Caki2 (cell line): Measurements from ENCODE around the gene CGREF1. TPM values are rescaled to one million over a fixed set of nuclear protein-coding genes. Genes with fewer than 3 reads are reported as not detected.
A peak's percentile ranks its signal among the peaks of the same experiment; 100 is the strongest.

Source experiments
- DNase-seq: peaks from one replicate; pipeline ENCODE4 v3.0.0-alpha.2; 2015; ENCODE audit warnings: low read depth
- in situ Hi-C: cut with HindIII; loops from 2 replicates; pipeline ENCODE4 v1.10.0; 2016; ENCODE audit warnings: low sequenced_read_pairs, low pct_unique_long_range_greater_than_20kb, mixed read lengths
- total RNA-seq: library from RNA; depleted of rRNA; stranded (reverse); fragments of >200 nt; shearing (Covaris generic); gene quantifications from 2 replicates; pipeline ENCODE4 v1.2.3, GENCODE V29; 2014; ENCODE audit warnings: low replicate concordance

The CGREF1 gene
- total RNA-seq, 1 experiment from 2014 or later = 7.1 TPM

DNA sequence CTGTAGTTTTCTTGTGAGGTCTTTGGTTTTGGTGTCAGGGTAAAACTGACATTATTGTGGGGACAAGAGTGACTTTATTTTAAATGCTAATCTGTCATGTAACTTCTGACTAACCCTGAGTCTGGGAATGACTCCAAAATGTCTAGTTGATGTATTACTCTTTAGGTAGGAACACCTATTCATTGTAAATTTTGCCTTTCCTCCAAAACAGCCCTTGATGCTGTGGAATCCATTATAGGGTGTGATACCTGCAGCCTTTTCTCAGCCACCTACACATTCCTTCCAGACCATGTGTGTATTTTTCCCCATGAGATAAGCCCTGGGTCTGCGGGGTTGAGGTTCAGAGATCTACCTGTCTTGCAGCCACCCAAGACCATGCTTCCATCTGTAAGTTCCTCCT, 24.4 kb upstream of the CGREF1 start:
- no peak for DNase-seq
- in situ Hi-C loops = no loop called here

DNA sequence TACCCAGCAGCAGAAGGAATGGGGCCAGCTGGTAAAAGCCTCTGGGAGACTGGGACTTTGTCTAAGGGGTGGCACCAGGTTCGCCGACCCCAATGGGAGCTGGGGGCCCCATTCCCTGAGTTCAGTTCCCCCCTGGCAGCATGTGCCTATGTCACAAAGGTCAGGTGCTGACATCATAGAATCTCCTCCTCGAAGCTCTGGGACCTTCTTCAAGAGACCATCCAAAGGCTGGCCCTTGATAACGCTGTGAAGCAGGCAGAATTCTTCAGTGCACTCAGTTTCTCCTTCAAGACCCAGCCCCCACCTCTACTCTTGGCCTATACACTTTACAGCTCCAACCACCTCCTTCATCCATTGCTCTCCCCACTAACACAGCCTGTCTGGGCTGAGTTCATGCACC, 20.4 kb upstream of the CGREF1 start, which contains the start of gene PRR30:
TSS of gene PRR30 (minus strand) at position 101 of the 400 bp plus-strand sequence. CDS start 1,081 bp downstream, outside the sequence.
- in situ Hi-C loops = no loop called here
- no peak for DNase-seq

DNA sequence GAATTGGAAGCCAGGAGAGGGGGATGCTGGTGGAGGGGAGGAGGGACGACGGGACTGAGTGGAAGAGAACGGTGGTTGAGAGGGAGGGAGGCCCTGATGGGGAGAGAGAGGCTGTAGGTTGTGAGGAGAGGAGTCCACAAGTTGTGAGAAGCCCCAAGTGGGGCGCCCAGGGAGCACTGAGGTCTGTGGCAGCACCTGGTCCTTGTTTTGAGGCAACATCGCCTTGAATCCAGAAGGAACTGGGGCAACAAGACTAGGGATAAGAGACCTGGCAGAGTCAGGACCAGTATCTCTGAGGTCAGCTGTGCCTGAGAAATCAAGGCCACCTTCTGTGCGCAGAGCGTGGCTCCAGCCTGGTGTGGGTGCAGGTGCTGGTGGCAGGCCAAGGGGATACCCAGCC, 19.2 kb upstream of the CGREF1 start:
- in situ Hi-C loops = no loop called here
- DNase-seq = no peak

DNA sequence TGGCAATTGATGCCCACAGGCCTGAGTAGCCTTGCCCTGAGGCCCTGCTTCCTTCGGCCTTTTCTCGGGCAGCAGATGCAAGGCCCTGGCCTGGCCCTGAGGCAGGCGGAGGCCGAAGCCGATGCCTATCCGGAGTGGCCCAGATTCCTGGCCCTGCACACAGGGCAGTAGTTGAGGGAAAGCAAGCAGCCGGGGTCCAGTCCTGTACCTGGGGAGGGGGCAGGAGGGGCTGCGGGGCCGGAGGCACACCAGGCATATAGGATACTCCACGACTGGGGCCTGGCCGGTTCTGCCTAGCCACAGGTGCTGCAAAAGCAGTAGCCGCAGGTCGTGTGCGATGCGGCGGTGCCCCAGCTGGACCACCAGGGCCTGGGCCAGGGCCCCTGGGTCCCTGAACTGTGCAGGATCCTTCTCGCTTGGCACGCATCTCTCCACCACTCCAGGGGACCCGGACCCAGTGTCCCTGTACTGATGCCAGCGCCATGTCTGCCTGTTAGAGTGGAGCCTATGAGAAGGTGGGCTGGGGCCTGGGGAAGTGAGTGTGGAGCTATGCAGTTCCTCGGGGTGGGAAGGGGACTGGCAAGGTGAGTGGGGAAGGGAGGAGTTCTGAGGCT, 18.5 kb upstream of the CGREF1 start:
- in situ Hi-C loops = no loop called here
- DNase-seq = no peak

DNA sequence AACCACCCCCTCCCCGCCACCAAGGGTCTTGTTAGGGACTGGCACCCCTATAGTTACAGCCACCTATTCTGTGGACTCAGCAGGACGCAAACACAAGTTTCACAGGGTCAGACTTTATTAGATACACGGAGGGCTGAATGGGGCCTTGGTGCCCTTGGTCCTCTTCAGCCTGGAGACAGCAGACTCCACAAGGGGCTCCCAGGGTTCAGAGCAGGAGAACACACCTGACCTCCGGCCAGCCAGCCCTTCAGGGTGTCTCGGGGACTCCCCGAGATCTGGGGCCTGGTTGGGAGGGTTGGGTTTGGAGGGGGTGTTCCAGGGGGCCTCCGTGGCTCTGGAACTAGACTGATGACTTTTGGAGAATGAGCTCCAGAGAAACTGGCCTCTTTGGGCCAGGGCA, 17.8 kb upstream of the CGREF1 start:
- in situ Hi-C loops = no loop called here
- DNase-seq = no peak

DNA sequence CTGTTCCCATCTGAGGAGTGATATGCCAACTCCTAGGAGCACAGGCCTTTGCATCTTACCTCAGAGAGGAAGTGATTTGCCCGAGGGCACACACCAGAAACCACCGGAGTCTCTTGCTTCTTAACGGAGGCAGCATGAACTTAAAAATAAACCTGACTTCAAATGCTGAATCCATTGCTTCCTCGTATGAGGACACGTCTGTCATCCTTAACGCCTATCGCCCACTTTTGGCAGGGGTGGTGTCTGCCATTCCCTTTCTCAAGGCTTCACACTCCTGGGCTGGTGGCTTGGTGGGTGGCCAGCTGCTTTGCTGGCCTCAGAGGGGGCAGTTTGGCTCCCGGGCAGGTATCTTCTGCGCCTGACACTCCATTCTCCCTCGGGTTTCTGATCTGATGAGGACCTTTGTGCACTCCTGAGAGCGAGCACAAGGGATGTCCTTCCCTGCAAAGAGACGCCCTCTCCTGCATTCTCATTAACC, 16.6 kb upstream of the CGREF1 start:
- no peak for DNase-seq
- in situ Hi-C loops = no loop called here

DNA sequence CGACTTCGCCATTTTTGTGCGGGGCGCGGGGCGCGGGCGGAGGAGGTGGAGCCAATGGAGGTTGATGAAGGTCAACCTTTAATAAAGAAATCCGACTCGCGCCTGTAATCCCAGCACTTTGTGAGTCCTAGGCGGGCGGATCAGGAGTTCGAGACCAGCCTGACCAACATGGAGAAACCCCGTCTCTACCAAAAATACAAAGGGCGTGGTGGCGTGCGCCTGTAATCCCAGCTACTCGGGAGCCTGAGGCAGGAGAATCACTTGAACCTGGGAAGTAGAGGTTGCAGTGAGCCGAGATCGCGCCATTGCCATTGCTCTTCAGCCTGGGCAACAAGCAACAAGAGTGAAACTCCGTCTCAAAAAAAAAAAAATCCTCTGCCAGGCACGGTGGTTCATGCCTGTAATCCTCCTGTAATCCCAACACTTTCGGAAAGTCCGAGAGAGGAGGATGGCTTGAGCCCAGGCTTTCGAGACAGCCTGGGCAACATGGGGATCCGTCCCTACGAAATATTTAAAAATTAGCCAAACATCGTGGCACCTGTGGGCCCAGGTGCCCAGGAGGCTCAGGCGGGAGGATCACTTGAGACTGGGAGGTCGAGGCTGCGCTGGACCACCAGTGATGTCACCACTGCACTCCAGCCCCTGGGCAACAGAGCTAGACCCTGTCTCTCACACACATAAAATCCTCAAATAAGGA, 16.0 kb upstream of the CGREF1 start:
- no peak for DNase-seq
- in situ Hi-C loops = no loop called here

DNA sequence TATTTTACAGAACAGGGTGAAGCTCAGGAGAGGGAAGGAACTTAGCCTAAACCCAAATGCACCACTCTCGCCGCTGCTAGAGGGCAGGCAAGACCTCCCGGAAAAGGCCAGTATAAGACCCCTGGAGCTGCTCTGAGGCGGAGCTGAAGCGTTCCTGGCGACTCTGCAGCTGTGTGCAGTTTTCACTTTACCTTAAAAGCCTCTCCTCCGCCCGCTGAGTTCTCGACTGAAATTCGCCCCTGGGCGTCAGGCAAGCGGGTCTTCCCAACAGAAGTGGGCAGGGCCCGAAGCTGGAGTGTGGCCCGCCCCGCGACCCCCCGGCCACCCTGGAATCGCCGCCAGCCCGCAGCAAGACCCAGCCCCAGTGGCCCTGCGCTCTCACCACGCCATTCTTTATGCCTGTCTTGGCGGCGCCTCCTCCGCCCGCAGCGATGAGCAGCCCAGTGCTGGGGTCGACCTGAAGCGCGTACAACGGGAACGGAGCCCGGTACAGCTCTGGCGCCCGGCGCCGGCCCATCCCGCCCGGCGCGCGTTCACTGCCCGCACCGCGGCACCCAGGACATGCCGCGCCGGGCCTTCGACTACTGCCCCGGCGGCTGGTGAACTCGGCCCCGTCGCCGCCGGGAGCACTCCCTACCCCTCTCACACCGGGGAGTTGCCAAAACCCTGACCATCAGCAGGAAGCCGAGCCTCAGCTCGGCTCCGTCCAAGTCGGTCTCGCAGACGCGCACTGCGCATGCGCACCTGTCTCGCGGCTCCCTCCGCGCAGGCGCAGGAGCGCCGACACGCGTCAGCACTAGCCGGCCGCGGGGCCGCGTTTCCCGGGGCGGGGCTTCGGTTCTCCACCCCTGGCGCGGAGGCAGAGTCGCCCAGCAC, 15.2 kb upstream of the CGREF1 start, which contains the start of gene PREB:
TSS of gene PREB (minus strand) at position 732 of the 876 bp plus-strand sequence. CDS start at position 517, 215 bp downstream.
- DNase-seq = peak; percentile 94
- in situ Hi-C loops = no loop called here

DNA sequence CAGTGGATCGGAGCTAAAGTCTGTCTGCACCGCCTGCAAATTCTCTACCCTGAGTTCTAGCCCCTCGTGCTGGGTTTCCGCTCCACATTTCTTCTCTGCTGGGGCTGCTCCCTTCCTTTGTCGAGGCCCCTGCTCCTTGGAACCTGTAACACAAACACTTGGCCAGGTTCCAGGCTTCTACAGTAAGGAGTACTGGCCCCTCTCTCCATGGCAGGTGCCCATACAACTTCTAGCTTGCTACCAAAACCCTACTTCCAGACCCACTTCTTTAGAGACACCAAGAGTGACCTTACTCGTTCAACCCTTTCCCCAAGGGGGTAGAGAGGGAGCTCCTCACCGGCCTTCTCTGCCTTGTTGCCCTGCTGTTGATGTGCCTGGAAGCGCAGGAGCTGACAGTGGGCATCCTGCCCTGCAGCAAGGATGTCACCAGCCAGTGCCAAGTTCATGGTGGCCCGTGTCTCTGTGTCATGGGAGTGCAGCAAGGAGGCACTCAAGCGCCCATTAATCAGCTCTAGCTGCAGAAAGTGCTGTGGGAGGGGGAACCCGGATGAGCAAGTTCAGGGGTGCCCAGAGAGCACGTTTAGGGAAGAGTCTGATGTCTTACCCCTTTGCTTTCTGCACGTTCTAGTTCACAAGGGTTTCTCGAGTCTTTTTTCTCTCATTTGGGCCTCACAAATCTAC, 14.4 kb upstream of the CGREF1 start:
- DNase-seq = no peak
- in situ Hi-C loops = no loop called here

DNA sequence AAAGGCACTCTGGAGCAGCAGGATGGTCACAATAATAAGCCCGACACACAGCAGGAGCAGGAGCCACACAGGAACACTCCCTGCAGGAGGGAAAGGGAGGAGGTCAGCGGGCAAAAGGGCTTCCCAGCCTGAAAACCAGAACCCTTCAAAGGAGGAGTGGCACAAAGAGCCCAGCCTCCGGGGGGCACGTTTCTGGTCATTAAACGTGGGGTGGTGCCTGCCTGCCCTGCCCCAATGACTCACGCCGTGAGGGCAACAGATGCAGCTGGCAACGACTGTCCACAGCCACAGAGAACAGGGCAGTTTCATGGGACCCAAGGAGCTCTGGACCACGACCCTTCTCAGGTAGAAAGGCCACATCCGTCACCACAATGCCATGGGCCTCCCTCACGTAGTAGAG, 12.5 kb upstream of the CGREF1 start:
- in situ Hi-C loops = no loop called here
- no peak for DNase-seq

DNA sequence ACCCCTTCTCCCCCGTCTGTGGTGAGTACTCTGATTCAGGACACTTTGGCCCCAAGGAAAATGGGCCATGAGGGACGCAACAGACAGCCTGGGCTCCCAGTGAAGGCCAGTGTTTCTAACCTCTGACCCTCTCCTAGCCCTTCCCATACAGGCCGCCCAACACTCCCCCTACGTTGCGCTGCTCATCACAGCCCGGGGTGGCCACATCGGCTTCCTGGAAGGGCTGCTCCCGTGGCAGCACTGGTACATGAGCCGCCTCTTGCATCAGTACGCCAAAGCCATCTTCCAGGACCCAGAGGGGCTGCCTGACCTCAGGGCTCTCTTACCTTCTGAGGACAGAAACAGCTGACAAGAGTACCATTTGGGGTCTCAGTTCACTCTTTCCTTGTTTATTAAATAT, 11.5 kb upstream of the CGREF1 start:
- DNase-seq = no peak

DNA sequence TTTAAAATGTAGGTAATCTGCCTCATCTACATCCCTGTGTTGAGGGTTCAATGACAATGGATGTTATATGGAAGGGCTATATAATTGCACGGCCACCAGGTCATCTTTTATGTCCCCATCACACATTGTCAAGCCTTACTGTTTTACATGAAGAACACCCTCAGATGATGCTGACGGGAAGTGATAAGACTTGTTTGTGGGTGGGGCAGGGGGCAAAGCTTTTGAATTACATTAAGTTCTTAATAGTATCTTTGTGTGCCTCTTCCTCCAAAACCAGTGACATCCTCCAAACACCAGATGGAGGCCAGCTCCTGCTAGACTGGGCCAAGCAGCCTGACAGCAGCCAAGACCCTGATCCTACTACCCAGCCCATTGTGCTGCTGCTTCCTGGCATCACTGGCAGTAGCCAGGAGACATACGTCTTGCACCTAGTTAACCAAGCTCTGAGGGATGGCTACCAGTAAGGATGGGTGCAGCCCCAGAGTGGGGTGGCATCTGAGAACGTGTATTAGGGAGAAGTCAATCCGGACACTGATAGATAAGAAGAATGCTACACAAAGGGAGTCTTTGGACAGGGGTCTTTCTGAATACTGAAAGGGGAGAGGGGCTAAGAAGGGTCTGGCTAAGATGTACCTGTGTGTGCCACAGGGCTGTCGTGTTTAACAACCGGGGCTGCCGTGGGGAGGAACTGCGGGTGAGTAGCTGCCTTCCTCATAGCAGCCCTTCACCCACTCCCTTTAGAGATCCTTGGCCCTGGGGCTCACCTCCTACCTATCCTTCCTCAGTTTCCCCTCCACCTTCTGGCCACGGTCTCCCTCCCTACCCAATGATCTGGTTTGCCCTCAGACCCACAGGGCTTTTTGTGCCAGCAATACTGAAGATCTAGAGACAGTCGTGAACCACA, 10.0 kb upstream of the CGREF1 start:
- no peak for DNase-seq
- in situ Hi-C loops = no loop called here

More for the DNA sequence above, 11.5 kb upstream of the CGREF1 start:
- in situ Hi-C loops = no loop called here

DNA sequence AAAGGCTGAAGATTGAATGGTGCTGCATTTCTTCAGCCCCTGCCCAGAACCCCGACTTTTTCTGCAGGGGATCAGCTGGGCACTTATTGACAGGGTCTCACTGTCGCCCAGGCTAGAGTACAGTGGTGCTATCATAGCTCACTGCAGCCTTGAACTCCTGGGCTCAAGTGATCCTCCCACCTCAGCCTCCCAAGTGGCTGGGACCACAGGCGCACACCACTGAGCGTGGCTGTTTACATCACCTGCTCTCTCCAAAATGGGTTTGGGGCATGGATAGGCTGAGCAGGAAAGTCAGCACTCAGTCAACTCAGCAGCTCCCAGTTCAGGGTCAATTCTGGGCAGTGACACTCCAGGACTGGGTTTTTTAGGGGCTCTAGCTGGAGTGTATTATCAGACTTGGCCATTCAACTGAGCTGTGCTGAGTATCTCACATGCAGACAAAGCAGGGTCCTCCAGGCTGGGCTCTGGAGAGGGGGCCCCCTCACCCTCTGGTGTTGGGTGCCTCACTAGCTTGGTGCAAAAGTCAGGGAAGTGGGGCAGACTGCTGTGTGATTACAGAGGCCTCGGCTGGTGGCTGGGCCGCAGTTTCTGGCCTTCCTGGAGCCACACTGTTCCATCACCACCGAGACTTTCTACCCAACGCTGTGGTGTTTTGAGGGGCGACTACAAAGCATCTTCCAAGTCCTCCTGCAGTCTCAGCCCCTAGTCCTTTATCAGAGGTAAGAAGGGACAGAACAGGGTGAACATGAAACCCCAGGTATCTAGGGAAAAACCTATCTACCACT, 9.1 kb upstream of the CGREF1 start:
- DNase-seq = no peak
- in situ Hi-C loops = no loop called here

DNA sequence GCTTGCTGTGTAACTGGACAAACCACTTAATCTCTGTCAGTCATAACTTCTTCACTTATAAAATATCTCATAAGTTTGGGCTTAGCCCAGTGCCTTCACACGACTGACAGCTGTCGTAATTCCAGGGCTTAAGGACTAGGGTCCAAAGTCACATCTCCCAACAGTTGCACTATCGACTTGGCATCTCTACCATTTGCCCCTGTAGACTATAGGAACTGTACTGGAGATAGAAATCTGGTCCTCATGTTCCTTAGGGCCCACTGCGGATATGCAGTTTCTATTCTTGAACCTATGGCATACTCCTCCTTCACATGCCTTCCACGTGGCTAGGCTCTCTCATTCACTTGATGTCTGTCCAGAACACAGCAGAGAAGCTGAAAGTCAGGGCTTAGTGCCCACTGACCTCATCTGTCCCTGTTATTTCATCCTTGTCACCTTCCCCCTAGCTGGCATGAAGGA, 7.4 kb upstream of the CGREF1 start:
- DNase-seq = no peak
- in situ Hi-C loops = no loop called here

DNA sequence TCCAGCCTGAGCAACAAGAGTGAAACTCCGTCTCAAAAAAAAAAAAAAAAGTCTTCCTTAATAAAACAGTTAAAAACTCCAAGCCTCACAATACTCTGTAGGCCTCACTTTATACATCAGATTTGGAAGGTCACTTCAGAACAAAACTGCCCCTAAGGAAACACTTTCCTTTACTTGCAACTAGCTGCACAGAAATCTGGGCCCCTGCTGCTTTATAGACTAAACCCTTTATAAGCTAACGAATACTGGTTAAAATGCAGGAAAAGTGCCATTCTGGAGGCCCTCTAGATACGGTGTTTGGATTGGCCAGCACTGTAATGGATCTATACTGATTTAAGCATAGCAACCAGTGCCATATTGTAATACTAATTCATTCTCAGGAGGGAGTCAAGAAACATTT, 6.2 kb upstream of the CGREF1 start:
- in situ Hi-C loops = no loop called here

DNA sequence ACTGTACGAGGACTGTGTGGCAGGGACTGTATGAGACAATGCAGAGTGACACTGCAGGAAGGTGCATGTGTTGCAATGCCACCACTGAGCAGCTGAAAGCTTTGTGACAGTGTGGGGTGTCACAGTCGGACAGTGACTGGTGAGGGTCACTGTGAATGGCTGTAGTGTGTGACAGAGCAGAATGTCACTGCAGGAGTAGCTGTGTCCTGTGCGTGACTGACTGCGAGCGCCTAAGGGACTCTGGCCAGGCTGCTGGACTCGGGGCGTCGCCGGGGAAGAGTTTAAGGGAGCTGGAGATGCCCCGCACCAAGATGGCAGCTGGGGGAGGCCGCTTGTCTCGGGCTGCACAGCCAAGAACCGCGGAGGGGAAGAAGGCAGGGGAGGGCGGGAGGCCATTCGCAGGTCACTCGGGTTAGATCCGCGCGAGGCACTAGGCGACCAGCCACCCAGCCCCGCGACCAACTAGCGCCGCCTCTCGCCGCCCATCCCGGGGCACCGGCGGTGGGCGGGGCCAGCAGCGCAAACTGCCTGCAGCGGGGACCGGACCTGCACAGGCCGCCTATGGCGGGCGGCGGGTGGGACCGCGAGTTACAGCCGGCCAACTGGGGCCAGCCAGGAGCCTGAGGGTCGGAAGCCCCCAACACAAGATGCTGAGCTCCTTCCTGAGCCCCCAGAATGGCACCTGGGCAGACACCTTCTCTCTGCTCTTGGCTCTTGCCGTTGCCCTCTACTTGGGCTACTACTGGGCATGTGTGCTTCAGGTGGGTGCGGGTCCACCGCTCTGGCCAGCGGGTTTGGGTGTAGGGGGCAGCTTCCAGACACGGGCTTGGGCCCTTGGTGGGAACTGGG, 4.6 kb upstream of the CGREF1 start, which contains the start of gene ABHD1:
TSS of gene ABHD1 (plus strand) at position 514 of the 849 bp plus-strand sequence. CDS start at position 648, 134 bp downstream.
- DNase-seq = peak; percentile 41
- in situ Hi-C loops = no loop called here

More for the DNA sequence above, 6.2 kb upstream of the CGREF1 start:
- DNase-seq = no peak
